NCI-H1105 (cell line): ENCODE data around the gene SMCO3.
A peak's percentile ranks its signal among the peaks of the same experiment; 100 is the strongest.
"Not testable (repeated sequence)": the region's sequence is repeated elsewhere in the genome, so short reads cannot be mapped to it uniquely, and the experiment has no call there.

Source experiments
- DNase-seq: peaks from one replicate; lab custom pipeline; 2025; lab: John Stamatoyannopoulos, UW

The SMCO3 gene

DNA sequence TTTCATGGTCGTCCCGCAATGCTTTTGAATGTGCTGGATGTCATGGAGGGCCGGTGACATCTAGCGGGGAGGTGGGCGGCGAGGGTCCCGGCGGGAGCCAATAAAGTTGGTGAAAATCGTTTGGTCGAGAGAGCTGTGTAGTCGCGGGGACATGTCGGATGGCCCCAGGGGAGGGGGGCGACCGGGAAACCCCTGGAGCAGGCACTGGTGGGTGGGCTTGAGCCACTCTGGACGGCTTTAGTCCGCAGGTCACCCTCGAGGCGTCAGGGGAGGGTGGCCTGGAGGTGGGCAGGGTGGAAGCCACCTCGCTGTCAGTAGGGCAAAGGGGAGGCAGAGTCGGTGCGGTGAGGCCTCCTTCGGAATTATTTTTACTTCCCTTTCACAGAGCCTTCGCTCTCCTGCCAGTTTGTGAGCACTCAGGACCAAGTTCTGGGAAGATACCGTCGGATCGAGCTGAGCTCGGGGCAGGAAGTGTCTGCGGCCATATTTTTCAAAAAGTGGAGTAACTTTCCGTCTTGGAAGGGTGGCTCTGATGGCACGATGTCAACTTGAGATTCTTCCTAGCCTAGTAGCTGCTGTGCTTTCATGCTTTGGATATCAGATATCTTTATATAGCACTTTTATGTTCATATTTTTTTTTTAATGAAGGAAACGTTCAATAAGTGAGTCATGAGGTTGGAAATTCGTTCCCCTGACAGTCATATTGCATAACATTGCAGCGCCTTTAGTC, 38.9 kb downstream of the SMCO3 start:
- no peak for DNase-seq

GRCh38 chr12:14774074-14774905, 39.7 kb downstream of the SMCO3 start:
- no peak for DNase-seq

- DNase-seq: no peak
These were observed 40.3 kb downstream of the SMCO3 start for GRCh38 chr12:14773685-14774073.

DNA sequence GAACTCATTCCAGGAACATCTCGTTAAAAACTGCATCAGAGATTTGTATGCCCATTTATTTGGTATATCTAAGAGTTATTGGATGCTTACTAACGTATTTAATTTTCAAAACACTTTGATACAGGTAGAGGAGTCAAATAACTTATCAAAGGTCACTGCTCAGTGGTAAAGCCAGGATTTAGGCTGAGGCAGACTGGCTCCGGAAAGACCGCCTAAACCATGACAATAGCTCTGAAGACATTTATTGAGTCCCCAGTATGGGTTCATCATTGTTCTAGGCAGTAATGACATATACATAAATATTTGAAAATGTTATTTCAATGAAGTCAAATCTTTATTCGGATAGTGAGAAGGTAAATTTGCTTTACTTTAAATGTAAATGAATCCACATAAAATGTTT, 41.0 kb downstream of the SMCO3 start:
- no peak for DNase-seq

GRCh38 chr12:14771651-14772137, 42.3 kb downstream of the SMCO3 start:
- DNase-seq: no peak

GRCh38 chr12:14770496-14771461, 43.2 kb downstream of the SMCO3 start:
- DNase-seq: peak; percentile 80

- DNase-seq: peak; percentile 71
These were observed 44.0 kb downstream of the SMCO3 start for GRCh38 chr12:14769969-14770495.

DNA sequence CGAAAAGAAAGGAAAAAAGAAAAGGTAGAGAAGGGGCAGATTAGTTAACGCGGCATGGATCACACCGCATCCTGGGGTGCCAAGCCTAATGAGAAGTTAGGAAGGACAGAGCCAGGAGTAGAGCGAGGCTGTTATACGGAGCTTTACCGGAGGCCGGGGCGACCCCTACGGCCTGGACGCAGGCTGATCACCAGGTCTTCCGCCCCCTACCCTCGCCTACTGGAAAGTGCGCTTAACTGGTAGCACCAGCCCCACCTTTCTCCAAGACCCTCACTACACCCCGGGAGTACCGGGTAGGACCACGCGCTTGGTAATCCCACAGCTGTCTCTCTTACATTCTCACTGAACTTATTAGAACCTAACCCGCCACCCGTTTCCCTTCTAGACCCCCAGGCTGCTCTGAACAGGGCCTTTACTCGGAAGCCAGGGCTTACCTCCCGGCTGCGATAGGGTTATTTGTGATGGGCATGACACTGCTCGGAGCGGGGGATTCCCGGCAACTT, 44.5 kb downstream of the SMCO3 start:
- DNase-seq: no peak

GRCh38 chr12:14768823-14769405, 45.1 kb downstream of the SMCO3 start:
- no peak for DNase-seq

DNA sequence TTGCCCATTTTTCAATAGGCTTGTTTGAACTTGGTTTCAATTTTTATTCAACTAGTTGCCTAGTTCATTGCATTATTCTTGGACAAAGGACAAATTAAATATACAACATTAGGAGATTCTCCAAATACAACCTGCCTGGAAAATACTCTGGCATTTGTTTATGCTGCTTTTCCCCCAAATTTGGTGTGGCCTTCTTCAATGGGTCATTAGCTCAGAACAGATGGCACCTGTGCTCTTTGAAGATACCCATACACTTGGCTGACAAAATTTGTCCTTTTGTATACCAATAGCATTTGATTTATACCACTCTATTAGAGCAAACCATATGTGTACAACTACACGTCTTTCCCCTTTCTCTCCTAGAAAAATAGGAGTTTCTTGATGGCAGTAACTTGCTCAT, 46.4 kb downstream of the SMCO3 start:
- DNase-seq: no peak

DNA sequence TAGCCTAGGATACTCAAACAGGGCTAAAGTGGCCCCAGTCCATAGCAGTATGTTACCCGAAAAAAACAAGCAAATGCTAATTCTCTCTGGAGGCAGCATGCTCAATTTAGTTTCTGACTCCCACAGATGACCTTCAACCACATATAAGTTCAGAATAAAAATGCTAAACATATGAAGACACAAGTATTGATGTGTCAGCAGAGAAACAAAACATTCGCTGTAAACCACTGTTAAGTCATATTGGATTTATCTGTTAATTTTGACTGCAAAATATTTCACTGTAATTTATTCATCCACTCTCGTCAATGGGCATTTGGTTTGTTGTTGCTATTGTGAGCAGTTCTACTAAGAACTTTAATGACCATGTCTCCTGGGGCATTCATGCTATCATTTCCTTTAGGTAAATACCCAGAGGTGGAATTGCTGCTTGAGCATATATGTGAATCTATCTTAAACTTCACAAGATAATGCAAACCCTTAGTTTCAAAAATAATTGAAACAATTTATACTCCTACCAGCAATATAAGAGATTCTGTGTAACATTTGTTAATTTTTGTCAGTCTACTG, 47.2 kb downstream of the SMCO3 start:
- DNase-seq: no peak

DNA sequence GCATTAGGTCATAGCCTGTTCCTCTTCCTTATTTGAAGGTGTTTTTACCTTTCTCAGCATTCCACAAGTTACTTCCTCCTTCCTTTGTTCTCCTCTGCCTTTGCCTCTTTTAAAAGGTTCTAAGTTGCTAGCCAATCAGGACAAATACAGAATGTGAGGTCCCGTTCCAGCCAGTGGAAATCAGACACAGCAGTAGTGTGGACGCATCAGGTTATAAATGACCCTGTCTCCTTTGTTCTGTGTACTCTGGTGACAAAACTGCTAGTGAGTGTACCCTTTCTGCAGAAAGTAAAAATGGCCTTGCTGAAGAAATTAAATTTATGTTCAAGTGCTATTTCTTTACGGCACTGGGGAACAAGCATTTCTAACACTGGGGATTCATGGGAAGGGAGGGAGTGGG, 48.0 kb downstream of the SMCO3 start:
- not testable (repeated sequence) for DNase-seq

DNA sequence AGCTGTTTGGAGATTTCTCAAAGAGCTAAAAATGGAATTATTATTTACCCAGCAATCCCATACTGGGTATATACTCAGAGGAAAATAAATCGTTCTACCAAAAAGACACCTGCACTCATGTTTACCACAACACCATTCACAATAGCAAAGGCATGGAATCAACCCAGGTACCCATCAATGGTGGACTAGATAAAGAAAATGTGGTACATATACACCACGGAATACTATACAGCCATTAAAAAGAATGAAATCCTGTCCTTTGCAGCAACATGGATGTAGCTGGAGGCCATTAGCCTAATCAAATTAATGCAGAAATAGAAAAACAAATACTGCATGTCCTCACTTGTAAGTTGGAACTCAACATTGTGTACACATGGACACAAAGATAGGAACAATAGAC, 48.6 kb downstream of the SMCO3 start:
- DNase-seq: no peak

GRCh38 chr12:14759711-14760280, 54.2 kb downstream of the SMCO3 start:
- not testable (repeated sequence) for DNase-seq

GRCh38 chr12:14756334-14757143, 57.4 kb downstream of the SMCO3 start:
- DNase-seq: no peak
